ENCODE data around the gene CRLF1.

The CRLF1 gene

GRCh38 chr19:18605546-18606280 lies 886 bp downstream of the CRLF1 start:
- Histone ChIP-seq H3K4me2 (ENCODE audit: low read depth, low read length, poor library complexity, severe bottlenecking) (no peak overlapping the region), H3K9ac (ENCODE audit: low read depth, low read length, poor library complexity, severe bottlenecking) (no peak overlapping the region), H4K20me1 (ENCODE audit: insufficient read depth, low read length, poor library complexity, severe bottlenecking) (no peaks in the 10 kb centered on the region), H2AFZ (ENCODE audit: low read length) (no peak overlapping the region), H3K9me2 (replicated peaks; ENCODE audit: low read depth, low read length) (no peaks in the 10 kb centered on the region), H3K36me3 (ENCODE audit: insufficient read depth, low read length) (no peaks in the 10 kb centered on the region), H3K79me2 (ENCODE audit: insufficient read depth, low read length) (no peaks in the 10 kb centered on the region), H3K27me3 (ENCODE audit: insufficient read depth, low read length, poor library complexity, severe bottlenecking) (no peaks in the 10 kb centered on the region), H3K4me1 (ENCODE audit: insufficient read depth, low read length, poor library complexity, severe bottlenecking) (no peaks in the 10 kb centered on the region), H3F3A (ENCODE audit: low read depth) (no peaks in the 10 kb centered on the region), H3K9me3 (ENCODE audit: insufficient read depth, low read depth, low read length) (no peaks in the 10 kb centered on the region), H3K4me3 (ENCODE audit: low read length, poor library complexity, severe bottlenecking) (no peak overlapping the region)
- no peak for TF ChIP-seq EZH2phosphoT487 (IDR thresholded peaks at IDR 0.05; ENCODE audit: borderline replicate concordance)
- no peak for TF ChIP-seq CTCF (conservative IDR thresholded peaks at IDR 0.05; ENCODE audit: low read length)

GRCh38 chr19:18605196-18605545 lies 1.4 kb downstream of the CRLF1 start:
- Histone ChIP-seq H3K79me2 (ENCODE audit: insufficient read depth, low read length) (no peaks in the 10 kb centered on the region), H3K9me2 (replicated peaks; ENCODE audit: low read depth, low read length) (no peaks in the 10 kb centered on the region), H3K9ac (ENCODE audit: low read depth, low read length, poor library complexity, severe bottlenecking) (no peak overlapping the region), H3K9me3 (ENCODE audit: insufficient read depth, low read depth, low read length) (no peaks in the 10 kb centered on the region), H3K36me3 (ENCODE audit: insufficient read depth, low read length) (no peaks in the 10 kb centered on the region), H3K4me1 (ENCODE audit: insufficient read depth, low read length, poor library complexity, severe bottlenecking) (no peaks in the 10 kb centered on the region), H3K27me3 (ENCODE audit: insufficient read depth, low read length, poor library complexity, severe bottlenecking) (no peaks in the 10 kb centered on the region), H2AFZ (ENCODE audit: low read length) (no peak overlapping the region), H3K4me2 (ENCODE audit: low read depth, low read length, poor library complexity, severe bottlenecking) (no peak overlapping the region), H3K4me3 (ENCODE audit: low read length, poor library complexity, severe bottlenecking) (no peak overlapping the region), H3F3A (ENCODE audit: low read depth) (no peaks in the 10 kb centered on the region), H4K20me1 (ENCODE audit: insufficient read depth, low read length, poor library complexity, severe bottlenecking) (no peaks in the 10 kb centered on the region)
- TF ChIP-seq CTCF (conservative IDR thresholded peaks at IDR 0.05; ENCODE audit: low read length): no peak
- no peak for TF ChIP-seq EZH2phosphoT487 (IDR thresholded peaks at IDR 0.05; ENCODE audit: borderline replicate concordance)

GRCh38 chr19:18604820-18605159 lies 1.8 kb downstream of the CRLF1 start:
- H3F3A ChIP-seq (ENCODE audit: low read depth): no peaks in the 10 kb centered on the region
- no peaks in the 10 kb centered on the region for H3K9me3 ChIP-seq (ENCODE audit: insufficient read depth, low read depth, low read length)
- H3K4me2 ChIP-seq (ENCODE audit: low read depth, low read length, poor library complexity, severe bottlenecking): no peak overlapping the region
- H3K27me3 ChIP-seq (ENCODE audit: insufficient read depth, low read length, poor library complexity, severe bottlenecking): no peaks in the 10 kb centered on the region
- H3K79me2 ChIP-seq (ENCODE audit: insufficient read depth, low read length): no peaks in the 10 kb centered on the region
- no peaks in the 10 kb centered on the region for H3K36me3 ChIP-seq (ENCODE audit: insufficient read depth, low read length)
- H3K4me1 ChIP-seq (ENCODE audit: insufficient read depth, low read length, poor library complexity, severe bottlenecking): no peaks in the 10 kb centered on the region
- TF ChIP-seq EZH2phosphoT487 (IDR thresholded peaks at IDR 0.05; ENCODE audit: borderline replicate concordance) (no peak), CTCF (conservative IDR thresholded peaks at IDR 0.05; ENCODE audit: low read length) (no peak)
- no peaks in the 10 kb centered on the region for H3K9me2 ChIP-seq (replicated peaks; ENCODE audit: low read depth, low read length)
- no peak overlapping the region for H3K4me3 ChIP-seq (ENCODE audit: low read length, poor library complexity, severe bottlenecking)
- H2AFZ ChIP-seq (ENCODE audit: low read length): no peak overlapping the region
- no peak overlapping the region for H3K9ac ChIP-seq (ENCODE audit: low read depth, low read length, poor library complexity, severe bottlenecking)
- H4K20me1 ChIP-seq (ENCODE audit: insufficient read depth, low read length, poor library complexity, severe bottlenecking): no peaks in the 10 kb centered on the region

Data from Loucy (cell line).